ENCODE data around the gene CD82. TPM values are rescaled to one million over a fixed set of nuclear protein-coding genes. Genes with fewer than 3 reads are reported as not detected.

CD82 gene
- total and polyA plus RNA-seq, 2 of the 8 experiments (the other 6 are each of a cell fraction or from before 2014, with no cell fraction given): 7.9 to 10.3 TPM

DNA sequence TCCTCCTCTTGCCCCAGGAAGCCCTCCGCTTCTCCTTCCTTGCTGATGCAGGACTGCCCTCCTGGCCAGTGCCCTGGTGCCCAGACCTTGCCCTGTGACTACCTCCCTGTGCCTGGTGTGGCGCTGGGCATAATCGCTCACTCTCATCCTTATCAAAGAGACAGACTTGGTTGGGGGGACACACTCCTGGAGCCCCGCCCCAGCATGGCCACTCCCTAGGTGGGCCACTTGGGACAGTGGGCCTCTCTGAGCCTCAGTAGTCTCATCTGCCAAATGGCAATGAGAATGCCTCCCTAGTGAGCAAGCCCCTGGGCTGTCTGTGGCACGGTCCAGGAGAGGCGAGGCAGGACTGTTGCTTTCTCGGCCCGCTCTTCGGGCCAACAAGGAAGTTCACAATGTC is 88.6 kb downstream of the CD82 start:
- H3K23me2 ChIP-seq (ENCODE audit: low read depth, low read length): peaks cover 6% of the 10 kb centered on the region; the same call in 1 of the 2 replicates
- H3K14ac ChIP-seq (ENCODE audit: insufficient read length): no peak overlapping the region
- no peak overlapping the region for H3K18ac ChIP-seq (ENCODE audit: extremely low read depth, low read length)
- H2BK5ac ChIP-seq (ENCODE audit: low read depth, low read length): no peak overlapping the region
- ChIA-PET CTCF (ENCODE audit: partially characterized antibody) (interaction anchor here (1.2 to 1.6 kb wide), 3 partner anchors 12 to 214 kb away, joined by 3 to 5 read pairs (median 4); no protein-coding TSS in a partner anchor), POLR2A (ENCODE audit: partially characterized antibody) (no interaction called here)
- H2BK20ac ChIP-seq (ENCODE audit: low read length): no peak overlapping the region
- FAIRE-seq: no peak
- no peak overlapping the region for H4K91ac ChIP-seq (replicated peaks; ENCODE audit: insufficient read length, low read length)
- H2AFZ ChIP-seq (ENCODE audit: low read length): no peak overlapping the region
- H3K36me3 ChIP-seq (ENCODE audit: control insufficient read depth in 2 of 4, insufficient read depth in 4 of 4, low read length in 3 of 4): no peaks in the 10 kb centered on the region
- no peak overlapping the region for H3K27ac ChIP-seq (ENCODE audit: low read depth, low read length)
- H2AK5ac ChIP-seq (ENCODE audit: low read depth, low read length): no peak overlapping the region
- no peak for TF ChIP-seq BCL11A (IDR thresholded peaks at IDR 0.05; ENCODE audit: low read depth in 2 of 2, low read length in 2 of 2)
- no peak for TF ChIP-seq YY1 (IDR thresholded peaks at IDR 0.05; ENCODE audit: low read depth, low read length)
- TF ChIP-seq KDM1A (IDR thresholded peaks at IDR 0.05; ENCODE audit: borderline replicate concordance, low read length): no peak
- no peak for TF ChIP-seq MAFK (IDR thresholded peaks at IDR 0.05; ENCODE audit: low read depth, low read length)
- TF ChIP-seq POLR2AphosphoS5 (IDR thresholded peaks at IDR 0.05; ENCODE audit: low read depth, low read length): no peak
- no peak for TF ChIP-seq POLR2A (IDR thresholded peaks at IDR 0.05; ENCODE audit: control extremely low read depth in 1 of 2, low read depth in 2 of 2, low read length in 2 of 2)
- TF ChIP-seq TCF12 (IDR thresholded peaks at IDR 0.05; ENCODE audit: low read depth, low read length): no peak
- TF ChIP-seq CHD2 (IDR thresholded peaks at IDR 0.05; ENCODE audit: low read length): no peak
- no peak for TF ChIP-seq NRF1 (IDR thresholded peaks at IDR 0.05; ENCODE audit: low read depth, low read length)
- TF ChIP-seq EZH2 (IDR thresholded peaks at IDR 0.05; ENCODE audit: low read depth, low read length, severe bottlenecking): no peak
- TF ChIP-seq RBBP5 (IDR thresholded peaks at IDR 0.05; ENCODE audit: borderline replicate concordance, low read depth, low read length): no peak
- TF ChIP-seq CTBP2 (IDR thresholded peaks at IDR 0.05; ENCODE audit: borderline replicate concordance, insufficient read depth, insufficient read length, low read length): no peak
- TF ChIP-seq SIRT6 (IDR thresholded peaks at IDR 0.05; ENCODE audit: low read length): no peak
- TF ChIP-seq NANOG (IDR thresholded peaks at IDR 0.05; ENCODE audit: insufficient read depth, low read depth, low read length, poor library complexity, severe bottlenecking): no peak
- no peaks in the 10 kb centered on the region for H4K20me1 ChIP-seq (replicated peaks in 1 of 2; ENCODE audit: control insufficient read depth in 1 of 2, insufficient read depth in 2 of 2, low read length in 2 of 2)
- no peaks in the 10 kb centered on the region for H3K79me1 ChIP-seq (ENCODE audit: low read depth, low read length)
- no peak overlapping the region for H3K4ac ChIP-seq (replicated peaks; ENCODE audit: insufficient read length, low read depth, low read length)
- no peak overlapping the region for H4K5ac ChIP-seq (ENCODE audit: insufficient read length, low read depth, low read length)
- DNase-seq (ENCODE audit: low read depth in 1 of 2, low spot score in 2 of 2): no peak
- no peak overlapping the region for H2BK15ac ChIP-seq (ENCODE audit: low read length)
- H3K56ac ChIP-seq (replicated peaks; ENCODE audit: insufficient read length, low read depth, low read length): no peak overlapping the region
- peaks cover 0 to 3% (median 1%) of the 10 kb centered on the region in 4 experiments; a peak in 2 of 7 replicates for H3K4me1 ChIP-seq (replicated peaks in 1 of 4; ENCODE audit: control insufficient read depth in 3 of 4, insufficient read depth in 4 of 4, low read length in 3 of 4)
- no peak overlapping the region for H3K4me2 ChIP-seq (ENCODE audit: insufficient read depth in 1 of 2, low read depth in 2 of 2, low read length in 2 of 2)
- no peaks in the 10 kb centered on the region; a peak in 1 of 7 replicates for H3K27me3 ChIP-seq (replicated peaks in 1 of 4; ENCODE audit: control insufficient read depth in 3 of 4, extremely low read depth in 1 of 4, insufficient read depth in 3 of 4, low read length in 3 of 4)
- H4K8ac ChIP-seq (ENCODE audit: extremely low read depth, insufficient read depth, low read length): no peak overlapping the region
- H3K23ac ChIP-seq (ENCODE audit: insufficient read length): no peak overlapping the region
- WGBS, 2 experiments (ENCODE audit: extremely low coverage in 1 of 2, insufficient coverage in 1 of 2, insufficient read length in 1 of 2, insufficient replicate concordance in 2 of 2, low coverage in 1 of 2, low lambda C conversion rate in 2 of 2, missing lambda C conversion rate in 1 of 2): 93% methylated on average over 9 of the region's 9 CpGs; no CpG with 5 or more reads in 1 of the 2 experiments
- no peak overlapping the region for H3K9ac ChIP-seq (replicated peaks in 1 of 4; ENCODE audit: extremely low read depth in 1 of 4, low read depth in 3 of 4, low read length in 3 of 4)
- no peaks in the 10 kb centered on the region for H3K9me3 ChIP-seq (ENCODE audit: insufficient read depth in 2 of 2, low read depth in 1 of 2, low read length in 1 of 2)
- no peak overlapping the region for H3K4me3 ChIP-seq (ENCODE audit: extremely low read depth in 1 of 4, insufficient read depth in 2 of 4, low read depth in 3 of 4, low read length in 4 of 4)
- no peak overlapping the region for H2BK12ac ChIP-seq (ENCODE audit: low read depth, low read length)
- H2BK120ac ChIP-seq (replicated peaks; ENCODE audit: low read depth, low read length): no peak overlapping the region
- H3K79me2 ChIP-seq (ENCODE audit: control insufficient read depth in 1 of 2, insufficient read depth in 2 of 2, low read length in 2 of 2): no peaks in the 10 kb centered on the region
